Kidney epithelial cell (primary cell): ENCODE measurements around the gene HEYL. TPM values are rescaled to one million over a fixed set of nuclear protein-coding genes. Genes with fewer than 3 reads are reported as not detected.

ENCODE experiments used
- DNase-seq: peaks from one replicate; pipeline ENCODE4 v3.0.0-alpha.2; 2010; ENCODE audit warnings: low read depth
- H3K27me3 ChIP-seq: 2 replicates; pipeline ENCODE4 v1.6.0; 2011; ENCODE audit warnings: low read length; ENCODE audit not compliant: control insufficient read depth, insufficient read depth
- H3K36me3 ChIP-seq: 2 replicates; pipeline ENCODE4 v1.5.1; 2011; ENCODE audit warnings: low read length; ENCODE audit not compliant: control insufficient read depth, insufficient read depth
- H3K4me3 ChIP-seq: 2 replicates; pipeline ENCODE4 v1.5.1; 2011; ENCODE audit warnings: low read depth, mild to moderate bottlenecking, control low read depth, low read length
- total RNA-seq: library from RNA; depleted of rRNA; stranded (reverse); fragments of >200 nt; gene quantifications from 2 replicates; pipeline ENCODE4 v1.2.3, GENCODE V29; 2015
- TF ChIP-seq, protein P1 (sequence below): IDR thresholded peaks from 2 replicates; pipeline ENCODE4 v1.5.1; 2011; ENCODE audit warnings: mild to moderate bottlenecking, moderate library complexity, low read length, control low read depth, inconsistent platforms; ENCODE audit not compliant: insufficient read depth, poor library complexity, severe bottlenecking

Gene HEYL
- total RNA-seq = 3.4 and 4.8 TPM in 2 replicates

DNA sequence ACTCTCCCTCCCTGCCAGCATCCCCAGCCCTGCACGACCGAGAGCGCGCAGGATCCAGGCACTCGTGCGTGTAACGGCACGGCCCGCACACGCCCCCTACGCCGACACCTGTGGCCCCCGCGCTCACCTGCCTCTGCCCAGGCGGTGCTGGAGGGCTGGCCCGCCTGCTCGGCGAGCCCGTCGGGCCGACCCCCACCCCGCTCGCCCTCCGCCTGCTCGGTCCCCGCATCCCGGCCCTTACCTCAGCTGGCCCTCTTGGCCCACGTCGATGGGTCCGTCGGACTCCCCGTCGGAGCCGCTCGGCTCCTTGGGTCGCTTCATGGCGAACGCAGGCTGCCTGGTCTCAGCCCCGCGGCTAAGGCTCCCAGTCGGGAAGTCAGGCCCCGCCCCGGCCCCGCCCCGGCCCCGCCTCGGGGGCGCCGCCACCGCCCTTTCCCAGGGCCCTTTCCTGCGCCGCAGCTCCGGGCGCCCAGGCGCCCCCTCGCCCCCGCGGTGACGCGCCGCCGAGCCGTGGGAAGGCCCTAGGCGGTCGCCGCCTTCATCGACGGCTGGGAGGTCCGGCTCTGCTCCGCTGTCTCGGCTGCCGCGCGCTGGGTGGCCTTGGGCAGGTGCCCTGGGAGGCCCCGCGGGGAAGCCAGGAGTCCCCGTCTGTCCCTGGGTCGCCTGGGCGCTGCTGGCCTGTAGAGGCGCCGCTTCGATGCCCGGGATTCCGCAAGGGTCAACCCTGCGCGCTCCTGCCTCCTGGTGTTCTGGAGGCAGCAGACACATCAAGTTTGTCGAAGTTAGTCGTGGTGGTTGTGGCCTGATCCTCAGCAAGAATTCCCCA, at the start of gene HEYL:
HEYL (minus strand) TSS at position 339 of the 826 bp plus-strand sequence; CDS start at position 321, 18 bp downstream.
- no peak for DNase-seq

DNA sequence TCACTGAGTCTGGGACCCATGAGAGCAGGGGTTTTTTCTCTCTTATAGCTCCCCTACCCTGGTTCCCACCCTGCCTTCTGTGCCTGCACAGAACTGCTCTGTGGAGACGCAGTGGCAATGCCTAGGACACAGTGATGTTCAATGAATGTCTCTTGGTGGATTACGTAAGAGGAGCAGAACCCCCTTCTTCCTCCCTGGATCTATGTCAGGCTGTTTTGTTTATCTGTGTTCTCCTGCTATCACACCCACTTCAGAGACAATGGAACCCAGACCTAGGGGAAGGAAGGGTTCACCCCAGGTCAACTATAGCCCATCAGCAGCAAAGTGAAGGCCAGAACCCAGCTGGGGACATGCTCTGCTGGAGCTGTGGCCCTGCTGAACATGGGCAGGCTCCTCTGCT, 49.8 kb upstream of the HEYL start:
- no peak overlapping the region for H3K4me3 ChIP-seq
- no peaks in the 10 kb centered on the region for H3K36me3 ChIP-seq
- H3K27me3 ChIP-seq = peaks cover 67% of the 10 kb centered on the region

More for the DNA sequence above, at the start of gene HEYL:
- H3K36me3 ChIP-seq = no peaks in the 10 kb centered on the region
- H3K27me3 ChIP-seq = peaks cover 36% of the 10 kb centered on the region
- TF ChIP-seq, protein P1, sequence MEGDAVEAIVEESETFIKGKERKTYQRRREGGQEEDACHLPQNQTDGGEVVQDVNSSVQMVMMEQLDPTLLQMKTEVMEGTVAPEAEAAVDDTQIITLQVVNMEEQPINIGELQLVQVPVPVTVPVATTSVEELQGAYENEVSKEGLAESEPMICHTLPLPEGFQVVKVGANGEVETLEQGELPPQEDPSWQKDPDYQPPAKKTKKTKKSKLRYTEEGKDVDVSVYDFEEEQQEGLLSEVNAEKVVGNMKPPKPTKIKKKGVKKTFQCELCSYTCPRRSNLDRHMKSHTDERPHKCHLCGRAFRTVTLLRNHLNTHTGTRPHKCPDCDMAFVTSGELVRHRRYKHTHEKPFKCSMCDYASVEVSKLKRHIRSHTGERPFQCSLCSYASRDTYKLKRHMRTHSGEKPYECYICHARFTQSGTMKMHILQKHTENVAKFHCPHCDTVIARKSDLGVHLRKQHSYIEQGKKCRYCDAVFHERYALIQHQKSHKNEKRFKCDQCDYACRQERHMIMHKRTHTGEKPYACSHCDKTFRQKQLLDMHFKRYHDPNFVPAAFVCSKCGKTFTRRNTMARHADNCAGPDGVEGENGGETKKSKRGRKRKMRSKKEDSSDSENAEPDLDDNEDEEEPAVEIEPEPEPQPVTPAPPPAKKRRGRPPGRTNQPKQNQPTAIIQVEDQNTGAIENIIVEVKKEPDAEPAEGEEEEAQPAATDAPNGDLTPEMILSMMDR = peak; percentile 47
- H3K4me3 ChIP-seq = peak within 1 kb of the TSS; percentile 30

DNA sequence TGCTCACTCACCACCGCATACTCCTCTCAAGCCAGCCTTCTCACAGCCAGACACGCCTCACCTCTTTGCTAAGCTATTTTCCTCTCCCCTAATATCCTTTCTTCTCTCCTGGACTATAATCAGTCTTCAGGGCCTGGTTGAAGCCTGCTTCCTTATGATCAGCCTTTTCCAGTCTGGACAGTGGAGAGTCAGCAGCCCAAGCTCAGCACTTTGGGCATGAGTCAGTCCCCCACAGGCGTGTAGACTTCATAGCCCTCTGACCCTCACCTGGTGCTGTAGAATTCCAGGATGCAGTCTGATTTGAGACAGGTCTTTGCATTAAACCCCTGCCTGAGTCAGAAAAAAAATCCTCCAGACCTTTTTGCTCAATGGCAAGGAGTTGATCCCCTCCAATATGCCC, 49.3 kb upstream of the HEYL start:
- Histone ChIP-seq H3K27me3 (peaks cover 72% of the 10 kb centered on the region), H3K36me3 (no peaks in the 10 kb centered on the region), H3K4me3 (no peak overlapping the region)
- DNase-seq = no peak
- TF ChIP-seq, protein P1 = no peak

More for the DNA sequence above, 49.8 kb upstream of the HEYL start:
- DNase-seq = no peak
- TF ChIP-seq, protein P1 = no peak

DNA sequence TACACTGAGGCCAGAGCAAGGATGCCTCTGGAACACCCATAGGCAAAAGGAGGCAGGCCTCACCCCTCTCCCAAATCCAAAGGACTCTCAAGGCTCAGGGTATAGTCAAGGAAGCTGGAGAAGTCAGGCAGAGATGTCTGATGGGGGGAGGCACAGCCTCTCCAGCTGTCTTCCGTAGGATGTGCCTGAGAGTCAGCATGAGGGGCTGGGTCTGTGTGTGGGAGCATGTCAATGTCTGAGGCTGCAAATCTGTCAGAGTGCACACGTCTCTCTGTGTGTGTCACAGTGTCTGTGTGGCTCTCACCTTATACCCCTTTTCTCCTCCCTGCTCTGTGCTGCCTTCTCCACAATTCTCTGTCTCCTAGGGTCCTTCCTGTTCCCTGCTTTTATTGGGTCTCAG, 47.8 kb upstream of the HEYL start:
- TF ChIP-seq, protein P1 = no peak
- Histone ChIP-seq H3K27me3 (peaks cover 75% of the 10 kb centered on the region), H3K36me3 (no peaks in the 10 kb centered on the region), H3K4me3 (no peak overlapping the region)
- no peak for DNase-seq

DNA sequence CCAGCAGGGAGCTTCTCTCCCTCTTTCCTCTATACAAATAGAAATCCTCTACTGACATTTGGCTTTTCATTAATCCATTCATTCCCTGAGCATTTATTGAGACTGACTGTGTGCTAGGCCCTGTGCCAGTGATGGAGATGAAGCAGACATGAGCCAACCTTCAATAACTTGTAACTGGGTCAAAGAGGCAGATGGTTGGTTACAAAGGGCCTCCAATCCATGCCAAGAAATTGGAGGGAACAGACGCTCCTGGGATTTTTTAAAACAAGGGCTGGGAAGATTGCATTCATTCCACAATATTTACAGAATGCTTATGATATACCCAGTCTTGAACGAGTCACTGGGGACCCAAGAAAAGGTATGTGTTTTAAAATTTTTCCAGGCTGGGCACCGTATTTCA, 45.6 kb upstream of the HEYL start:
- peaks cover 69% of the 10 kb centered on the region for H3K27me3 ChIP-seq
- TF ChIP-seq, protein P1 = no peak

DNA sequence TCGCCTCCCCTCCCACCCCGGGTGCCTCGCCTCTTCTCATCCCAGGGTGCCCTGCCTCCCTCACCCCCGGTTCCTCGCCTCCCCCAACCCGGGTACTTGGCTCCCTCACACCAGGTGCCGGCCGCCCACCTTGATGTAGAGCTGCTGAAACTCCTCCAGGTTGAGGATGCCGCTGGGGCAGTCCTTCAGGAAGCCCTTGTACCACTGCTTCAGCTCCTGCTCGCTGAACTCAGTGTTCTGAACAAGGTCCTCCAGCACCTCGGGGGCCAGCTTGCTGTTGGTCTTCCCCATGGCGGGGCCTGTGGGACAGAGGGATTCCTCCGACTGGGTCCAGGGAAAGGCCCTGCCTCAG, 44.8 kb upstream of the HEYL start:
- TF ChIP-seq, protein P1 = no peak
- Histone ChIP-seq H3K4me3 (no peak overlapping the region), H3K36me3 (no peaks in the 10 kb centered on the region), H3K27me3 (peaks cover 63% of the 10 kb centered on the region)
- no peak for DNase-seq

More for the DNA sequence above, 45.6 kb upstream of the HEYL start:
- Histone ChIP-seq H3K36me3 (no peaks in the 10 kb centered on the region), H3K4me3 (no peak overlapping the region)
- DNase-seq = no peak
